Measurements from ENCODE around the gene ALDH1L2.

Gene ALDH1L2

DNA sequence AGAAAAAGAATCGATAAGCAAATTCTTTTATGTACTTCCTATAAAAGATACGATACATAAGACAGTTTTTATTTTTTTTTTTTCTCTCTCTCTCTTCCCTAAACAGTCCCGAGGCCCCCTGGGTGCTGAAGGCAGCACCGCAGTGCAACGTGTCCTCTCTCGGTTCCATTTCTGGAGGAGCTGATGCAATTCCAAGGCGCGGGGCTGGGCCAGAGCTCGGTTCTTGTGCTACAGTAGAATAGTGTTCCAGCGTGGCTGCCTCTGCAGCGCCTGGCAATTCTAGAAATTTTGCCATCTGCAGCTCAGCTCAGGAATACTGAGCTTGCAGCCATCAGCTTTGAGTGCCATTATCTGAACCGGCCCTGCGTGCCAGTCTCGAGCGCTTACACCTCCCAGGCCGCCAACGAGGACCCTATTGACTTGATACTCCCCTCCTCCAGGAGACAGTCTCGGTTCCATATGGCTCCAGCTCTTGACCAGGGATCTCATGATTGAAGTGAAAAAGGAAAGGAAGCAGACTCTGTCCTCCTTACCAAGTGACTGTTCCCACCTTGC is 630 bp downstream of the ALDH1L2 start:
- peak; percentile 89 for DNase-seq (ENCODE audit: low read depth)

DNA sequence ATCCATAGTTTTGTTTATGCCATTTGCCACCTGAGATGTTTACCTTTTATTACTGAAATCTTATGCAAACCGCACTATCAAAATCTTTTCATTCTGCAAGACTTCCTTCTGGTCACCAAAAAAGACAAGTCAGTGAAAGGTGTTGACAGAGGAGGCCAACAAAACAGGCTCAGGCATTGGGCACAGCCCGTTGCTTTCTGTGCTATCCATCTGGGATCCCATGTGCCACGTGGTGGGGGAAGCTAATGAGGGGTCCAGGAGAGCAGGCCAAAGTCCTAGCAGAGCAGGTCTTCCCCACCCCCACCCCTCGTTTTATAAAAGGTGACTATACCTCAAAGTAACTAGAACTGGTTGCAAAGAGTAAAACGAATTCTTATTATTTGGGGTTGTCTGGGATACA is 1.2 kb downstream of the ALDH1L2 start:
- peak; percentile 26 for DNase-seq (ENCODE audit: low read depth)

DNA sequence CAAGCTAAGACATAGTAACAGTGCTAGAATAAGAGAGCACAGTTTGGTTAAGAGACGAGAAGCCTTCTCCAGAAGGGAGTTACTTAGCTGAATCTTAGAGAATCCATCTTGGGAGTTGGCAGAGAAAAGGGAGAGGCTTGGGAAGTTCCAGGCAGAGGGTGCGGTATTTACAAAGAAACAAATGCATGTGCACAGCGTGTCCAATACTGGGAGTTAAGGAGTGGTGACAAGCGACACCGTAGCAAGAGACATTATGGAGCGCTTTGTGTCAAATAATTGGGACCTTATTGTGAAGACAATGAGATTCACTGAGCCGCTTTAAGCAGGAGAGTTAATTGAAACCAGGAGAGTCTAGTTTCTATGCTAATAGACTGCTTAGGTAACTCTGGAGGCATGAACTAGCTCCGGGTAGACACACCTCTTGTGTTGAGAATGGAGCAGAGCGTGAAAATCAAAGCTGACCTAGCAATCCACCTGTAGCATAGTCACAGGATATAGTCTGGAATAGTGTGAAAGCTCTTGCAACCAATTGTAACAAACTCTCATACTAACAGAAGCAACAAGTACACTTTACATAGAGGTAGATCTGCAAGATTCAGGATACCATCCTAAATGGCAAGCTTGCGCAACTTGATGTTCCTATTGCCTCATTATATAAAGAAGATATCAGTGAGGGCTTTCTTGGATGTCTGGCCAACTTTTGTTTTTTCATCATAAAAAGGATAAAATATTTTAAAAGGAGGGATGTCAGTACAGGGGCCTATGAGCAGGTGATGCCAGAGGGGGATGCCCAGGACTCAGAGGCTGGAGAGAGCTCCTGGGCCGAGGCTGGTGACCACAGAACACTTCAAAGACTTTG is 5.3 kb downstream of the ALDH1L2 start:
- DNase-seq (ENCODE audit: low read depth), result no peak

DNA sequence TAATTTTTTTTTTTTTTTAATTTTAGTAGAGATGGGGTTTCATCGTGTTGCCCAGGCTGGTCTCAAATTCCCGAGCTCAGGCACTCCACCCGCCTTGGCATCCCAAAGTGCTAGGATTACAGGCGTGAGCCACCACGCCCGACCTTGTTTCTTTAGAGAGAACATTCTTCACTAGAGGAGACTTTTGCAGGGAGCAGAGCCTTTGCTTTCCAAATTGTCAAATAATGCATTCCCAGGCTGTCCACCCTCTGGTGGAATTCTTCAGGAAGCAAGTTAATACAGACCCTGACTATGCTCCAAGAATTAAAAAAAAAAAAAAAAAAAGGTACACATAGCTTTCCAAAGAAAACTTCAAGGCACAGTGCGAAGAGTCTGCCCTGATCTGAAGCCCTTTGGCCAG is 6.8 kb downstream of the ALDH1L2 start:
- DNase-seq (ENCODE audit: low read depth), result peak; percentile 19

DNA sequence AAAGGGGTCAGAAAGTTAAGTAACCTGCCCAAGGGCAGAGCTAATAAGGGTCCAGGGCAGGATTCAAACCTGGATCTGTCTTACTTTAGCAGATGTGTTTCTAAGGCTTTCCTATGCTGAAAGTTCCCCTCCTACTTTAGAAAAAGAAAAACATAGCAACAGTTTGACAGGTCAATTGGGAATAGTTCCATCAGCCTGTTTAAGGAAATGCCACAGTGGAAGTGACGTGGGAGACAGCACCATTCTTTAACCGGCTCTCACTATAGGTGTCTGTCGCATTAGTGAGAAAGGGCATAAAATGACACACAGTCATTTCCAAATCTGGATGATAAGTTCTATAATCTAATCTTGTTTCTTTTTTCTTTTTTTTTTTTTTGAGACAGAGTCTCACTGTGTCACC is 7.3 kb downstream of the ALDH1L2 start:
- DNase-seq (ENCODE audit: low read depth), result no peak

DNA sequence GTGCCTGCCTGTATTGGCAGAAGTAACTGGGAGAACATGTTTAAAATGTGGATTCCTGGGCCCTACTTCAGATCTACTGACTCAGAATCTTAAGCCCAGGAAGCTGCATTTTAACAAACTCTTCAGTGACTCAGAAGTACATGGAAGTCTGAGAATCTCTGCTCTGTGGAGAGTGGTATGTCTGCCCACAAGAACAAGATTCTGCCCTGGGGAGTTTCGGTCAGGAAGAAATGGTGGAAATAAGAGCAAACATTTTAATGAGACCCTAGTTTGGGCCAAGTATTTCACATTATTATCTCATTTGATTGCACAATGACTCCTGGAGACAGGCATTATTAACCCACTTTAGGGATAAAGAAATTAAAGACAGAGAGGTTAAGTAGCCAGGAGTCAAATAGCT is 8.2 kb downstream of the ALDH1L2 start:
- peak; percentile 93 for DNase-seq (ENCODE audit: low read depth)

DNA sequence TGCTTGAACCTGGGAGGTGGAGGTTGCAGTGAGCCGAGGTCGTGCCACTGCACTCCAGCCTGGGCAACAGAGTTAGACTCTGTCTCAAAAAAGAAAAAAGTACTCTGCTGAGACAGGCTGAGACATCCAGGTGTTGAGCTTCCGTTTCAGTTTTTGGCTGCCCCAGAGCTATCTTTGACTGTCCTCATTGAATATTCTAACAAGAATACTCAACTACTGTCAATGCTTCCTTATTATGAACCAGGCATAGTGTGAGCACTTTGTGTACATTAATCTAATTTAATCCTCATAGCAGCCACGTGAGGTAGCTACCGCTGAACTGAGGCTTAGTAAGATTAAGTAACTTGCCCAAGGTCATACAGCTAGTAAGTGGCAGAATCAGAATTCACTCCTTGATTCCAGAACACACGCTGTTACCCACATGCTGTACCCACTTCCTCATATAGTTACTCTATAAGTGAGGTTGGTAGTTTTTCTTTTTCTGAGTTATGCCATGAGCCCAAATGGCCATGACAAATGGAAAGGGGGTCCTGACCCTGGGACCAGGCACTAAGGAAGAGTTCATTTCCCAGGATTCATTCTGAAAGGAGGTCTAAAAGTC is 11.3 kb downstream of the ALDH1L2 start:
- no peak for DNase-seq (ENCODE audit: low read depth)

DNA sequence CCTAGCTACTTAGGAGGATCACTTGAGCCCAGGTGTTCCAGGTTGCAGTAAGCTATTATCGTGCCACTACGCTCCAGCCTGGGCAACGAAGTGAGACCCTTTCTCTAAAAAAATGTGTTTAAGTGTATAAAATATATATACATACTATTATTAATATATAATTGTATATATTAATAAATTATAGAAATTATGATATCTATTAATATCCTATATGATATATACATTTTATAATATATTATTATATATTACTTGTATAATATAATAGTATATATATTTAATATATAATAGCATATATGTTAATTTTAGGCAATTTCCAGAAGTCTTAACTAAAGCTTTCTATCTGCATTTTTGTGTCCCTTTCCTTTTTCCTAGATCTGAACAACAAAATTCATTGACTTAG is 12.3 kb downstream of the ALDH1L2 start:
- DNase-seq (ENCODE audit: low read depth), result no peak

DNA sequence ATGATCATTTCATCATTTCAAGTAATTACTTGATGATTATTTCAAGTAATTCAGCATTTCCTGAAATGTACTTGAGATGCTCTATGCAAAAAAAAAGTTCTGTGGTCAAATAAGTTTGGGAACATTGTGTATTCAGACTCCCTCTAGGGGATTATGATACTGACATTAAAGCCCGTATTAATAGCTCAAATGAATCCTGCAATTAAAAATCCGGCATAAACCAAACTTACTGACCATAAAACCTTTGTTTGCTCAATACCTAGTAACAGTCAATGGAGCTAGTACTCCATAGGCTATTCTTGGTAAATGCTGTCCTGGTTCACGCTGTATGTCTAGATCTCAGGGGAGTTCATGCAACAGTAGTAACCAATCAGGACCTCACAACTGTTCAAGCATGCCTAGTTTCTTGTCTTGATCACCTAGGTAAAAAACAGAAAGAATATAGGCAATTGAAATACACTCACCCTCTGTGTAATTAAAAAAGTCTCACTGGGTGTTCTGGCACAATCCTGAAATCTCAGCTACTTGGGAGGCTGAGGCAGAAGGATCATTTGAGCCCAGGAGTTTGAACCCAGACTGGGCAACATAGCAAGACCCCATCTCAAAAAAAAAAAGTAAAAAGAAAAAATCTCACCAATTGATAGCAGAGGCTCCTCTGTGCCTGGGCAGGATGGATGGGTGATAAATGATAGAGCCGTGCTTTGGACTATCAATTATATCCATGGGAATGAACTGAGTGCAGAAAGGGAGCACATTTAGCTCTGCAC is 14.1 kb downstream of the ALDH1L2 start:
- no peak for DNase-seq (ENCODE audit: low read depth)

DNA sequence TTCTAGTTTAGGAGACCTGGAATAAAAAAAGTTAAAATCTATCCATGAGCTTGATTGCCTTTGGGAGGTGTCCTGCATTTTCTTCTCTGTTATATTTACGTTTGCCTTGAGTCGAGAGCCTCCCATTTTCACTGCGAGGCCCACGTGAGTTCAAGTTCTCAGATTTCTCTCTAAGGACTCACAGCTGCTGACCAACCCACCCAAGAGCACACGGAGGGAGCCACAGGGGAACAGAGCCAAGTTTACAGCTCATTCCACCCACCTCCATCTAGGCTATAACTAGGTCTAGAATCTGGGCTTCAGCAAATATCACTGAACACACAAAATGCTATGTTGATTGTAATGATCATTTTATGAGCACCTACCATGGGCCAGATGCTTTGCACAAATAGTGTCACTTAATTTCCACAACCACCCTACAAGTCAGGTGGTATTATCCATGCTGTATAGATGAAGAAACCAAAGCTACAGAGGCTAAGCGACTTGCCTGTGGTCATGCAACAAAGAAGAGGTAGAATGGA is 16.7 kb downstream of the ALDH1L2 start:
- peak; percentile 9 for DNase-seq (ENCODE audit: low read depth)

DNA sequence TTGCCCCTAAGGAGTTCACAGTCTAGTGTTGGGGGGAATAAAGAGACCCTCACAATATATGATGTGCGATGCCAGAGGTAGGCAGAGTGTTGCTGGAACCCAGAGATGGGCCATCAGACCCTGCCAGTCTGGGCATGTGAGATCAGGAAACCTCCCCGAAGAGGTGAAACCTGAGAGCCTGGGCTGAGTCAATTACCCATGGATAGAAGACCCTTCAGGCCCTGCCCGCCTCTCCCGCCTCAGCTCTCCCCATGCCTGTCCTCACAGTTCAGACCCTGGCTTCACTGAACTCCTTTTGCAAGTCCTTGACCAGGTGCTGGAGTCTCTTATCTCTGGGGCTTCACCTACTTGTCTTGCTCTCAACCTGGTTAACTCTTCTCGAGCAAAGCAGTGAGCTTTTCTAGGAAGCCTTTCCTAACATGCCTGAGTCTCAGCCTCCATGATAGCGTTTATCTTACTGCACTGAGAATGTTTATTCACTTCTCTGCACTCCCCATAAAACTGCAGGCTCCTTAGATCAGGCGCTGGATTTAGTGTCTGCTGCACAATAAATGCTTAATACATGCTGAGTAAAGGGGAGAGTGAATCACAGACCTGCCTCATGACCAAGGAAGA is 19.6 kb downstream of the ALDH1L2 start:
- no peak for DNase-seq (ENCODE audit: low read depth)

DNA sequence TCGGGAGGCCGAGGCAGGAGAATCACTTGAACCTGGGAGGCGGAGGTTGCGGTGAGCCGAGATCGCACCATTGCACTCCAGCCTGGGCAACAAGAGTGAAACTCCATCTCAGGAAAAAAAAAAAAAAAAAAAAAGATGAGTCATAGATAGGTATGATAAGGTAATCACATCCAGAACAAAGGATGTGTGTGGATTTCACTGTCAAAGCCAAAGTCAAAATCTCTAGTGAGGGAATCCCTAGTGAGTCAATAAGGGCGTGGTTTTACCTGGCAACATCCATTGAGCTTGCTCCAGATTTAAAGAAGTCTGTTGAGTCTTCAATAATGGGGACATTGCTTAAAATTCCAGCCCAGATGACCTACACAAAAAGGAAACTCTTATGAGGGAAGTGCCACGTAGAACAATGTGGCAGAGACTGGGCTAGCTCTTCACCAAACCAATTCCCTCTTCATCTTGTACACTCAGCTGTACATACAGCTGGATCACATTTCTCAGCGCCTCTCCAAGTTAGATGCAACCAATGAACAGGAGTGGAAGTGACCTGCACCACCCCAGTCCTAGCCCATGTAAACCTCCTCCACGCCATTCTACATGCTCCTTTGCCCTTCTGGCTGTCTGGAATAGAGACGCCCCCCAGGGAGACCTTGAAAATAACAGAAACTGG is 23.4 kb downstream of the ALDH1L2 start:
- DNase-seq (ENCODE audit: low read depth), result no peak

DNA sequence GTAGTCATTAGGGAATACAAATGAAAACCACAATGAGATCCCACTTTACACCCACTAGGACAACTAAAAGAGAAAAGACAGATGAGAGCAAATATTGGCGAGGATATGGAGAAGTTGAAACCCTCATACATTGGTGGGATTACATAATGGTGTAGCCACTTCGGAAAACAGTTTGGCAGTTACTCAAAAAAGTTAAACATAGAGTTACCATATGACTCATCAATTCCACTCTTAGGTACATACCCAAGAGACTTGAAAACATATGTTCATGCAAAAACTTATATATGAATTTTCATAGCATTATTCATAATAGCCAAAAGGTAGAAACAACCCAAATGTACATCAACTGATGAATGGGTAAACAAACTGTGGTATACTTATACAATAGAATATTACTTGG is 27.1 kb downstream of the ALDH1L2 start:
- no peak for DNase-seq (ENCODE audit: low read depth)

DNA sequence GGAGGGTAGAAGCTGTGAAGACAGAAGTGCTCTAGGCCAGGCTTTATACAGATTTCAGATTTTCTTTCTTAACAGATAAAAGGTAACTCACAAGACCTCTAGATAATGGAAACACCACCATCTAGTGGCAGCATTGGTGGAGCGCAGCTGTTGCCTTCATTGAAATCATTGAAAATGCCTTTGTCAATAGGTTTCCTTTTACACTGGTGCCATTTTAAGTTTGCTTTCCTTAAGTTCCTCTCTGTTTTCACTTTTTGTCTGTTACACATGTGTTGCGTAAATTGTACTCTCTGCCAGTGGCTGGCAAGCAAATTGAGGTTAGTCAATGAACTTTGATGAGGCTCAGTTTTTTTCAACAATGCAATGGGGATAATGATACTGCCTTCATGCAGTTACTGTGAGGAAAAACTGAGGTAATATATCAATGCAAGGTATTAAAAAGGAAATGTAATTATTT is 31.1 kb downstream of the ALDH1L2 start:
- peak; percentile 70 for DNase-seq (ENCODE audit: low read depth)

DNA sequence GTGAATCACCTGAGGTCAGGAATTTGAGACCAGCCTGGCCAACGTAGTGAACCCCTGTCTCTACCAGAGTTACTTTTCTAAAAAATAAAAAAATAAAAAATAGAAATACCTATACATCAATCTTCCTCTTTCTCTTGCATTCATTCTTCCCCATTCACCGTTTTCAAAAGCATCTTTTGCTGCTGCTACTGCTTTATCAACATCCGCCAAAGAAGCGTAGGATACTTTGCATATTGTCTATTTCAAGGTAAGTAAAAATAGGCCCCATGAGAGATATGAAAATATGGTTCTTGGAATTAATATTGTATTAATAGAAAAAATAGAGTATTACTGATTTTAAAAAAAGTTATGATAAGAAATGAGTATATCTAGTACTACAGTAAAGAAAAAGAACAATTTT is 32.3 kb downstream of the ALDH1L2 start:
- DNase-seq (ENCODE audit: low read depth), result no peak

DNA sequence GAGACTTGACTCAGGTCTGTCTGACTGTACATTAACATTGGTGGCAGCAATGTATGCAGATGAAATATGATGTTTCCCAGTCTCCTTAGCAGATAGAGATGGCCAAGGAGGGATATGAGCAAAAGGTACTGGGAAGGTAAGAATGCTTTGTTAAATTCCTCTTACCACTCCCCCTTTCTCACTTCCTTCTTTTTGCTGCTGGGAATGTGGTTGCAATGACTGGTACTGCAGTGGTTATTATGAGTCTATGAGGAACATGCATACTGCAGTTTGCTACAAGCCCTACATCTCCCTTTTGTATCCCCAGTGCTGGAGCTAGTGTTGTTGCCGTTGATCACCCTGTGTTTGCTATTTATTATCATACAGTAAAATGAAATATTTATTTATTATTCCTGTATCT is 35.9 kb downstream of the ALDH1L2 start:
- DNase-seq (ENCODE audit: low read depth), result no peak

DNA sequence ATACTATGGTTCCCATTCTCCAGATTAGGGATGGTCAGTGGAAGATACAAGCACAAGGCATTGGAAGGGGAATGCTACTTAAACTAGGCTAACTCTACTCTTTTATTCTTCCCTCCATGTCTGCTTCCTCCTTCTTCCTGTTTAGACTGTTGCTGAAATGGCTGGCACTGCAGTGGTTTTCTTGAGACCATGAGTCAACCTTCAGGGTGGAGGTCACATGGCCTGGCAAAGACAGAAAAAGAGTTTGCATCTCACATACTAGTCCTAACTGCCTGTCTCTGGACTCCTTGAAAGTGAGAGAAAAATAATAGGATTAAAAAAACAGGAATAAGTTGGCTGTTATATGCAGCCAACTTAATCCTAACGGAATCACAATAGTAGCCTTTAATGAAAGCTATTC is 37.0 kb downstream of the ALDH1L2 start:
- peak; percentile 14 for DNase-seq (ENCODE audit: low read depth)

DNA sequence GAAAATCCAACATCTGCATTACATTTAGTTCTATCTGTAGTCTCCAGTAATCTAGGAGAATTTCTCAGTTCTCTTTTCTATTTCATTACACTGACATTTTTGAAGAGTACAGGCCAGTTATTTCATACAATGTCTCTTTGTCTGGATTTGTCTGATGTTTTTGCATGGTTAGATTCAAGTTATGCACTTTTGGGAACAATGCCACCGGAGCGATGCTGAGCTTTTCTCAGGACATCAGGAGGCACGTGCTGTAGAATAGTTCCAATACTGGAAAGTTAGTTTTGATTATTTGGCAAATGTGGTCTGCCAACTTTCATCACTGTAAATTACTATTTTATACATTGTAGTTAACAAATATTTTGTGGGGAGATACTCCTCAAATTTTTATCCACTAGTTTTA is 43.1 kb downstream of the ALDH1L2 start:
- DNase-seq (ENCODE audit: low read depth), result no peak

DNA sequence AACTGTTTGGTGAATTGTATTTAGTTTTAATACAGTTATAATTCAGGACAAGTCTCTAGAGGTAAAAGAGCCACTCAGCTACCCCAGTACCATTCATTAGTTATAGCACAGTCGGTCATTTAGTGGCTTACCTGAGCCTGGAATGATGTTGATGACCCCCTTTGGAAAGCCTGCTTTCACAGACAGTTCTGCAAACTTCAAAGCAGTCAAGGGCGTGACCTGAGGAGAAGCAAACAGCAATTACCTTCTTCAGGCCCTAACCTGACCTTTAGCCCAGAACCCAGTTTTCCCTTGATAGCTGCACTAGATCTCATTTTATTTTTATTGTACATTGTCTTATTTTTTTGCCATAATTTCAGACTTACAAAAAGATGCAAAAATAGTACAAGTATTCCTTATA is 43.8 kb downstream of the ALDH1L2 start:
- no peak for DNase-seq (ENCODE audit: low read depth)

DNA sequence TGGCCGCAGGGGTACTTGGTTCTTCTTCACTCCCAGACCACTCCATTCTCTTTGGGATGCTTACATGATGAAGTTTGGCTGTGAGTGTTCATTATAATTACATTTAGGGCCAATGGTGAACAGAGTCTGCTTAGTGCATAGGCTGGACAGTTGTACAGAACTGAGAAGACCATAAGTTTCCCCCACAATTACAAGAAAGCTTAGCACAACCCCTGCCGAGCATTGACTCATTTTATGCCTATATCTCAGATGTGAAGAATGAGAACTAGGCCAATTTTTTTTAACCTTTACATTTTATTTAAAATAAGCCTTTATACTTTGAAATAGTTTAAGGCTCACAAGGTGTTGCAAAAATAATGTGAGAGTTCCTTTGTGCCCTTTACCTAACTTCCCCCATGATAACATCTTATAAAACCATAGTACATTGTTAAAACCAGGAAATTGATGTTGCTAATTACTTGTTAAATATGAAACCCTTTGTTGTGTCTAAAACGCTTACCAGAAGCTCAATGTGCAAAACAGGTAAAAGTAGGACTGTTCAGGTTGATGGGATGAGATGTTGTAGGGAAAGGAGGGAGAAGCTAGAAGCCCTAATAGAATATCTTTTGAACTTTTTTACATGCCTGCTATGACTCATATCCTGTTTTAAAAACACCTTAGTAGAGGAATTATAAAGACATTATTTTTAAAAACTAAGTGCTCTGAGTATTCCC is 47.2 kb downstream of the ALDH1L2 start:
- DNase-seq (ENCODE audit: low read depth), result no peak

DNA sequence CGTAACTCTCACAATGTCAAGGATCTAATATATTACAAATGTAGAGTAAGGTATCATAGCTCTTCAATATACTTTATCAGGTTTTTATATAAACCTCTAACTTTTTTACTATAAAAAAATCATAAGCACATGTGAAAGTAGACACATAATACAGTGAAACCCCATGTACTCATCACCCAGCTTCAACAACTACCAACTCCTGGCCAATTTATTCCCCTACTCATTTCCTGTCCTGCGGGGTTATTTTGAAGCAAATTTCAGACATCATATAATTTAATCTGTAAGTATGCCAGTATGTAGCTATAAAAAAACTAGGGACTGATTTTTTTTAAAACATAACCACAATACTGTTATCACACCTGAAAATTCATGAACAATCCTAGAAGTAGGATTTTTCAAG is 50.4 kb downstream of the ALDH1L2 start:
- no peak for DNase-seq (ENCODE audit: low read depth)

Data from EH (cell line).